Progenitor cell of endocrine pancreas (in vitro differentiated cells): Measurements from ENCODE around the gene ZCCHC13. TPM values are rescaled to one million over a fixed set of nuclear protein-coding genes. Genes with fewer than 3 reads are reported as not detected.
"Not testable (repeated sequence)": the region's sequence is repeated elsewhere in the genome, so short reads cannot be mapped to it uniquely, and the experiment has no call there.

Experiments
- DNase-seq: peaks from one replicate; pipeline ENCODE4 v3.0.0; 2021; ENCODE audit warnings: low spot score; ENCODE audit not compliant: unreplicated experiment
- H3K27ac Mint-ChIP-seq: 2 replicates; pipeline ENCODE4 v1.8.0; 2021; ENCODE audit warnings: mild to moderate bottlenecking, moderate library complexity, mixed read lengths
- H3K27me3 Mint-ChIP-seq: 2 replicates; pipeline ENCODE4 v1.8.0; 2021; ENCODE audit warnings: mixed read lengths
- H3K36me3 Mint-ChIP-seq: 2 replicates; pipeline ENCODE4 v1.8.0; 2022; ENCODE audit warnings: mixed read lengths; ENCODE audit not compliant: insufficient read depth
- H3K4me1 Mint-ChIP-seq: 2 replicates; pipeline ENCODE4 v1.8.0; 2021; ENCODE audit warnings: low read depth, mixed read lengths
- H3K4me3 Mint-ChIP-seq: 2 replicates; pipeline ENCODE4 v1.8.0; 2021; ENCODE audit warnings: low read depth, mild to moderate bottlenecking, moderate library complexity, mixed read lengths
- H3K9me3 Mint-ChIP-seq: 2 replicates; pipeline ENCODE4 v1.8.0; 2021; ENCODE audit warnings: low read depth, mixed read lengths
- long read RNA-seq: library from polyadenylated mRNA; unstranded; transcript quantifications from one replicate; pipeline ENCODE4 v2.0.0, GENCODE V29; 2020
- total RNA-seq: library from RNA; stranded (reverse); gene quantifications from 2 replicates; pipeline ENCODE4 v1.2.1, GENCODE V29; 2021
- TF ChIP-seq, protein P1 (sequence below): fragments of 200-600 bp; sonication (generic); IDR thresholded peaks from one replicate; pipeline ENCODE4 v1.5.0; 2021; ENCODE audit warnings: antibody characterized with exemption, mild to moderate bottlenecking; ENCODE audit not compliant: unreplicated experiment

The ZCCHC13 gene
- not detected in 2 replicates for total RNA-seq
- long read RNA-seq = 0 reads

DNA sequence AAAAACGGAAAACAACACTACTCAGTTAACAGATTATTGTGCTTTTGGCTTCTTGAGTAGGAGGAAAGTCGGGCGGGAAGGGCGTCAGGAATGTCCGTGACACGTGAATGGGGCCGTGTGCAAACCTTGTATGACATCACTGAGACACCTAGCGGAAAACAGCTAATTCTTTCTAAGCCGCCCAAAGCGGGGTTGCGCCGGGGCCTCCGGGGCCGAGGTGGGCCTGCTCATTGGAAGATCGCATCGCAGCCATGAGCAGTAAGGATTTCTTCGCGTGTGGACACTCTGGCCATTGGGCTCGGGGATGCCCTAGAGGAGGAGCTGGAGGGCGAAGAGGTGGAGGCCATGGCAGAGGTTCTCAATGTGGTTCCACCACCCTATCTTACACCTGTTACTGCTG is at the start of gene ZCCHC13:
TSS of gene ZCCHC13 (plus strand) at position 165 of the 400 bp plus-strand sequence. CDS start at position 252, 87 bp downstream.
- no peak for DNase-seq
- H3K9me3 Mint-ChIP-seq = peaks cover 7% of the 10 kb centered on the region
- no peak within 1 kb of the TSS for H3K4me3 Mint-ChIP-seq
- H3K4me1 Mint-ChIP-seq = no peaks in the 10 kb centered on the region
- no peaks in the 10 kb centered on the region for H3K36me3 Mint-ChIP-seq
- TF ChIP-seq, protein P1, sequence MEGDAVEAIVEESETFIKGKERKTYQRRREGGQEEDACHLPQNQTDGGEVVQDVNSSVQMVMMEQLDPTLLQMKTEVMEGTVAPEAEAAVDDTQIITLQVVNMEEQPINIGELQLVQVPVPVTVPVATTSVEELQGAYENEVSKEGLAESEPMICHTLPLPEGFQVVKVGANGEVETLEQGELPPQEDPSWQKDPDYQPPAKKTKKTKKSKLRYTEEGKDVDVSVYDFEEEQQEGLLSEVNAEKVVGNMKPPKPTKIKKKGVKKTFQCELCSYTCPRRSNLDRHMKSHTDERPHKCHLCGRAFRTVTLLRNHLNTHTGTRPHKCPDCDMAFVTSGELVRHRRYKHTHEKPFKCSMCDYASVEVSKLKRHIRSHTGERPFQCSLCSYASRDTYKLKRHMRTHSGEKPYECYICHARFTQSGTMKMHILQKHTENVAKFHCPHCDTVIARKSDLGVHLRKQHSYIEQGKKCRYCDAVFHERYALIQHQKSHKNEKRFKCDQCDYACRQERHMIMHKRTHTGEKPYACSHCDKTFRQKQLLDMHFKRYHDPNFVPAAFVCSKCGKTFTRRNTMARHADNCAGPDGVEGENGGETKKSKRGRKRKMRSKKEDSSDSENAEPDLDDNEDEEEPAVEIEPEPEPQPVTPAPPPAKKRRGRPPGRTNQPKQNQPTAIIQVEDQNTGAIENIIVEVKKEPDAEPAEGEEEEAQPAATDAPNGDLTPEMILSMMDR = no peak
- no peaks in the 10 kb centered on the region for H3K27me3 Mint-ChIP-seq
- H3K27ac Mint-ChIP-seq = no peak within 1 kb of the TSS

DNA sequence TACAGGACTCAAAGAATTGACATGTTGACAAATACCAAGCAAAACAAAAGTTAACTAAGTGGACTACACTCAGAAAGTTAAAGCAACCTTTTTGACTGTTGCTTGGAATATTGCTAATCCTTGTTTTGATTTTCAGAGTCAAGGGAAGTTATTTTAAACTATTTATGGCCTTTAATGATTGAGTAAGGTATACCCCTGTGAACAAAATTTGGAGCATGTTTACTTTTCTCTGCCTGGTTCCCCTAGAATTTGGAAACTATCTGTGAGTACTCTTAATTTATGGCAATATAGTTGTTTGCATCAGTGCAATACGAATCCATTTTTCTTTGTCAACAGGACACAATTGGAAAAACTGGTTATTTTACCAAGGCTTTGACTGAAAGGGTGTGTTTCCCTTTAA is 45.9 kb upstream of the ZCCHC13 start:
- not testable (repeated sequence) for H3K27me3 Mint-ChIP-seq, H3K27ac Mint-ChIP-seq, DNase-seq, H3K4me3 Mint-ChIP-seq, H3K4me1 Mint-ChIP-seq, H3K9me3 Mint-ChIP-seq
- H3K36me3 Mint-ChIP-seq = peaks cover 52% of the 10 kb centered on the region

DNA sequence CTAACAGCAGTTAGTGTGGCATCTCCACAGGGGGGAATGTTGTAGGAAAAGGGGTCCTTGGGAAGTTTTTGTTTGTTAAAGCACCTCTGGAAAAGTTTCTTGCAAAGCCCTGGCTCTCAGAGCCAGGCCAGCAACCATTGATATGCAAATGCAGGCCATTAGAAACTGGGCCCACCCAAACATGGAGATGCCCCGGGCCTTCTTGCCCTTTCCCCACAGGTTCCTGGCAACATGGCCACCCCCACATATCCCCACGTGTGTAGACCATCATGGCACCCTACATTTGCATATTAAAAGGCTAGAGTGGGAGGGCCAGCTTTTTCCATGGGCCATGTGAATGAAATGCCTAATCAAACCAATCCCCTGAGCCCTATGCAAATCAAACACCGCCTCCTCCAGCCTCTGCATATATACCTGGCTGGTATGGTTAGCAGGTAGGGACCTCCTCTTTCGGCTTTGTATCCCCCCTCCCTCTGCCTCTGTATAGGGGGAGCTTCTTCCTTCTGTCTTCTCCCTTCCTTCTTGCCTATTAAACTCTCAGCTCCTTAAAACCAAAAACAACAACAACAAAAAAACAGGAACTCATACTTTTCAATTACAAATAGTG is 44.0 kb upstream of the ZCCHC13 start:
- no peaks in the 10 kb centered on the region for H3K27me3 Mint-ChIP-seq
- H3K9me3 Mint-ChIP-seq = peaks cover 9% of the 10 kb centered on the region
- TF ChIP-seq, protein P1 = no peak
- H3K4me1 Mint-ChIP-seq = peaks cover 3% of the 10 kb centered on the region
- no peak overlapping the region for H3K4me3 Mint-ChIP-seq
- peaks cover 53% of the 10 kb centered on the region for H3K36me3 Mint-ChIP-seq
- DNase-seq = no peak
- no peak overlapping the region for H3K27ac Mint-ChIP-seq

DNA sequence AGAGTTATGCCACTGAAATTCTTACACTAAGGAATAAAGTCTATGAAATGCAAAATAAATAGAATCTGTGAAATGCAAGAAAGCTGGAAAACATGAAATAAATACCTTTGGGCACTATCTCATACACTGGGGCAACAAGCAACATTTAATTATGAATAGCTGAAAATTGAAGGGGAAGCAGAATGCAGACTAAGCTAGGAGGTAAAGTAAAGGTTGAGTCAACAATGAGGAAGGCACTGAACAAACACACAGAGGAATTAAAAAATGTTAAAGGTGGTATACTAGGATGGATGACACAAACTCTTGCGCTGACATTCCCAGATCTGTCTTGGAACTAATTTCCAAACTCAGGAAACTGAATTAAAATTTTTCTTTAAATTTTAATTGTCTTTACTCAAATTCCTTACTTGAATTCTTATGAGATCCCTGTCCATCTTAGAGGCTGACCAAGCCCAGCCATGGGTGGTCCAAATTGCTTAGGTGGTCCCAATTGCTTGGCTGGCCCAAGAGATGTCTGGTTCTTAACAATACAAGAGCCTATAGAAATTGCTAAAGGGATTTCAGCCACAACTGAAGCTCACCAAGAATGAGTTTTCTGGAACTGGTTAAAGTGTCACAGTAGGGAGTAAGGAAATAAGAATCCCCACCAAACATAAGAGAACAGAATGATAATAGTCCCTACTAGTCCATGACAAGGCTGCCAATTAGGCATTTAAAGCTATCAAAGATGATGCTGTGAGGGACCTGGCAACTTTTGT is 41.3 kb upstream of the ZCCHC13 start:
- Mint-ChIP-seq H3K4me3 (no peak overlapping the region), H3K27me3 (no peaks in the 10 kb centered on the region), H3K27ac (peak overlapping the region; percentile 19), H3K4me1 (peaks cover 3% of the 10 kb centered on the region), H3K9me3 (peaks cover 7% of the 10 kb centered on the region), H3K36me3 (peaks cover 41% of the 10 kb centered on the region)
- no peak for DNase-seq
- TF ChIP-seq, protein P1 = no peak

DNA sequence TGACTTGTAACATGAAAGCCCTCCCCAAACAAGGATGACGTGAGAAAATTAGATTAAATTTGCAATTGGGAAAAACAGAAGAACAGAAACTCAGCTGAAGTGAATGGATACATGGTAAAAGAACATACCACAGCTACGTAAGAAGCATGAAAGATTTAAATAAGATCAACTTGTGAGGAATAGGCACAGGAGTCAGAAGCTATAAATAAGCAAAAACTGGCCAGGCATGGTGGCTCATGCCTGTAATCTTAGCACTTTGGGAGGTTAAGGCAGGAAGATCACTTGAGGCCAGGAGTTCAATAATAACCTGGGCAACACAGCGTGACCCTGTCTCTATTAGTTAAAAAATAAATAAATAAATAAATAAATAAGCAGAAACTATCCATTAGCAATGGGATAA is 33.6 kb upstream of the ZCCHC13 start:
- H3K4me3 Mint-ChIP-seq = no peak overlapping the region
- TF ChIP-seq, protein P1 = no peak
- H3K9me3 Mint-ChIP-seq = no peaks in the 10 kb centered on the region
- peaks cover 9% of the 10 kb centered on the region for H3K36me3 Mint-ChIP-seq
- DNase-seq = no peak
- H3K4me1 Mint-ChIP-seq = no peaks in the 10 kb centered on the region
- peak overlapping the region; percentile 26 for H3K27ac Mint-ChIP-seq
- no peaks in the 10 kb centered on the region for H3K27me3 Mint-ChIP-seq
